ENCODE data around the gene KRT7. TPM values are rescaled to one million over a fixed set of nuclear protein-coding genes. Genes with fewer than 3 reads are reported as not detected.

The KRT7 gene
- polyA plus RNA-seq, 1 experiment, result 4.6 TPM

DNA sequence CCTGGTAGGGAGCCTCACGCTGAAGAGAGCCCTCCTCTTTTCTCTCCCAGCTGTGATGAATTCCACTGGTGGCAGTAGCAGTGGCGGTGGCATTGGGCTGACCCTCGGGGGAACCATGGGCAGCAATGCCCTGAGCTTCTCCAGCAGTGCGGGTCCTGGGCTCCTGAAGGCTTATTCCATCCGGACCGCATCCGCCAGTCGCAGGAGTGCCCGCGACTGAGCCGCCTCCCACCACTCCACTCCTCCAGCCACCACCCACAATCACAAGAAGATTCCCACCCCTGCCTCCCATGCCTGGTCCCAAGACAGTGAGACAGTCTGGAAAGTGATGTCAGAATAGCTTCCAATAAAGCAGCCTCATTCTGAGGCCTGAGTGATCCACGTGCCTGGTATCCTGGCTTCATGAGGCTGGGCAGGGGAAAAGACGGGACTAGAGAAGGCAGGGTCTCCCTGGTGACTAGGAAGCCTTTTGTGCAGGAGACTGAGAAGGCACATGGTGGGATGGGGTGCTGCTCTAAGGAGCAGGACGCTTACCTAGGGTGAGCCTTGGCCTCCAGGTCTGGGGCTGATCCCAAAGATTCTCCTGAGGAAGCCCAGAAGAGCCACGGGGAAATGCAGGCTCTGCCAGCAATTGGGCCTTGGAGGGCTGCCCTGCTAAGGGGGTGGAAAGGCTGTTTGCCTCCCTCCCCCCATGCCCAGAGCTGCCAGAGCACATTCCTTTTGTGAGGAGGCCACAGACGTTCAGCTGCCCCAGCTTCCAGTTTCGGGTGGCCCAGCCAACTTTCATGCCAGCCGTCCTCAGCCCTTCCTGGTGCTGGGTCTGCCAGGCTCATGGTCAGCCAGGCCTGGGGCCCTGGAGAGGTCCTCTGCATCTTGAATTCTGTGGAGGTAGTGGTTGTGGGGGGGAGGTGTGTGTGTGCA is 15.8 kb downstream of the KRT7 start:
- Histone ChIP-seq H3K27ac (ENCODE audit: low read depth, low read length) (no peak overlapping the region), H3K27me3 (ENCODE audit: control insufficient read depth, insufficient read depth, low read length) (peaks cover 10% of the 10 kb centered on the region), H3K9me3 (ENCODE audit: control insufficient read depth, insufficient read depth, low read length) (no peaks in the 10 kb centered on the region; the same call in 1 of the 2 replicates), H3K4me3 (ENCODE audit: low read depth, low read length) (no peak overlapping the region)
- ChIA-PET POLR2A (no interaction called here), CTCF (interaction anchor here (0.6 to 1.3 kb wide), 2 partner anchors 17 to 31 kb away, joined by 3 to 6 read pairs; no protein-coding TSS in a partner anchor)
- no peak for TF ChIP-seq CTCF (IDR thresholded peaks at IDR 0.05; ENCODE audit: low read depth, low read length)
- no peak for DNase-seq (ENCODE audit: low read depth, low spot score)

GRCh38 chr12:52249511-52250047 is 16.5 kb downstream of the KRT7 start:
- H3K9me3 ChIP-seq (ENCODE audit: control insufficient read depth, insufficient read depth, low read length), result no peaks in the 10 kb centered on the region; the same call in 1 of the 2 replicates
- no peak overlapping the region for H3K4me3 ChIP-seq (ENCODE audit: low read depth, low read length)
- ChIA-PET CTCF (no interaction called here), POLR2A (no interaction called here)
- DNase-seq (ENCODE audit: low read depth, low spot score), result no peak
- peaks cover 16% of the 10 kb centered on the region for H3K27me3 ChIP-seq (ENCODE audit: control insufficient read depth, insufficient read depth, low read length)
- H3K27ac ChIP-seq (ENCODE audit: low read depth, low read length), result no peak overlapping the region
- TF ChIP-seq CTCF (IDR thresholded peaks at IDR 0.05; ENCODE audit: low read depth, low read length), result no peak

- DNase-seq (ENCODE audit: low read depth, low spot score), result no peak
- no peak for TF ChIP-seq CTCF (IDR thresholded peaks at IDR 0.05; ENCODE audit: low read depth, low read length)
- H3K27ac ChIP-seq (ENCODE audit: low read depth, low read length), result no peak overlapping the region
- H3K4me3 ChIP-seq (ENCODE audit: low read depth, low read length), result no peak overlapping the region
- ChIA-PET CTCF (interaction anchor here (1.2 to 2.4 kb wide), 2 partner anchors 29 to 94 kb away, joined by 3 to 15 read pairs; no protein-coding TSS in a partner anchor), POLR2A (no interaction called here)
- H3K9me3 ChIP-seq (ENCODE audit: control insufficient read depth, insufficient read depth, low read length), result no peaks in the 10 kb centered on the region; the same call in 1 of the 2 replicates
- H3K27me3 ChIP-seq (ENCODE audit: control insufficient read depth, insufficient read depth, low read length), result peaks cover 23% of the 10 kb centered on the region
Observed at GRCh38 chr12:52250048-52250990, 17.3 kb downstream of the KRT7 start.

- ChIA-PET POLR2A (no interaction called here), CTCF (interaction anchor here (0.9 to 2.4 kb wide), 4 partner anchors 14 to 95 kb away, joined by 3 to 15 read pairs (median 4); no protein-coding TSS in a partner anchor)
- no peak overlapping the region for H3K27ac ChIP-seq (ENCODE audit: low read depth, low read length)
- peaks cover 34% of the 10 kb centered on the region for H3K27me3 ChIP-seq (ENCODE audit: control insufficient read depth, insufficient read depth, low read length)
- H3K9me3 ChIP-seq (ENCODE audit: control insufficient read depth, insufficient read depth, low read length), result no peaks in the 10 kb centered on the region; the same call in 1 of the 2 replicates
- no peak for TF ChIP-seq CTCF (IDR thresholded peaks at IDR 0.05; ENCODE audit: low read depth, low read length)
- H3K4me3 ChIP-seq (ENCODE audit: low read depth, low read length), result no peak overlapping the region
- DNase-seq (ENCODE audit: low read depth, low spot score), result no peak
Observed at GRCh38 chr12:52251367-52252051, 18.5 kb downstream of the KRT7 start.
